HepG2 (cell line): ENCODE results near the gene TRUB1. TPM values are rescaled to one million over a fixed set of nuclear protein-coding genes. Genes with fewer than 3 reads are reported as not detected.

Experiments
- ATAC-seq: fragments of 200-7000 bp; cut with Tn5 transposase; 3 replicates; pipeline ENCODE4 v1.9.1; 2020; ENCODE audit warnings: mild to moderate bottlenecking, moderate library complexity
- BruUV-seq: library from RNA; stranded (reverse); fragments of 400-500 nt; replicated peaks from 2 replicates; lab custom pipeline; 2021; lab: Mats Ljungman, UMichigan
- CTCF ChIA-PET: fragments of 300-600 bp; formaldehyde crosslinking; extraction: SDS; loops from one replicate; lab custom pipeline; 2021; ENCODE audit warnings: low total read pairs, inconsistent platforms, low intra/inter-chr PET ratio; lab: Yijun Ruan, JAX
- POLR2A ChIA-PET: fragments of 350-600 bp; sonication (Branson Sonifier 250); formaldehyde crosslinking; loops from one replicate; lab custom pipeline; 2020; ENCODE audit warnings: antibody characterized with exemption, inconsistent platforms; lab: Yijun Ruan, JAX
- DNase-seq: peaks from one replicate; pipeline ENCODE4 v3.0.0-alpha.2; 2015; ENCODE audit warnings: low spot score
- FAIRE-seq: peaks from 3 replicates; lab custom pipeline; 2011; peaks lifted over from hg19 to GRCh38; lab: Jason Lieb, UNC
- H2AFZ ChIP-seq: one replicate; pipeline ENCODE4 v1.6.1; 2011; ENCODE audit warnings: low read length, inconsistent platforms
- H3K27ac ChIP-seq: fragments of 300-600 bp; 3 replicates; pipeline ENCODE4 v1.8.0; 2011; ENCODE audit warnings: mixed run types, mild to moderate bottlenecking, mixed read lengths, low read length, inconsistent platforms; ENCODE audit not compliant: insufficient read depth; ENCODE audit errors: extremely low read length
- H3K27me3 ChIP-seq, 2 experiments: fragments of 200-600 bp in 1 of 2; 2 replicates in 1 of 2; 3 replicates in 1 of 2; pipeline versions ENCODE4 v1.6.0 to v1.8.0; 2011; ENCODE audit warnings: low read length in 2 of 2, mild to moderate bottlenecking in 2 of 2, moderate library complexity in 2 of 2, inconsistent platforms in 1 of 2; ENCODE audit not compliant: insufficient read depth in 2 of 2, control insufficient read depth in 1 of 2
- H3K36me3 ChIP-seq, 2 experiments: fragments of 200-600 bp in 1 of 2; replicated peaks in 1 of 2; 2 replicates in 1 of 2; 3 replicates in 1 of 2; pipeline versions ENCODE4 v1.5.1 to v1.8.0; 2011; ENCODE audit warnings: low read length in 2 of 2, inconsistent platforms in 1 of 2; ENCODE audit not compliant: insufficient read depth in 2 of 2, control insufficient read depth in 1 of 2
- H3K4me1 ChIP-seq: 2 replicates; pipeline ENCODE4 v1.5.1; 2012; ENCODE audit warnings: low read length, inconsistent platforms; ENCODE audit not compliant: insufficient read depth
- H3K4me2 ChIP-seq: 2 replicates; pipeline ENCODE4 v1.6.0; 2011; ENCODE audit warnings: low read depth, low read length, inconsistent platforms
- H3K4me3 ChIP-seq, 3 experiments: fragments of 200-600 bp in 1 of 3; sonication (generic), shearing (Covaris generic) in 1 of 3; replicated peaks in 1 of 3; 2 replicates each; pipeline ENCODE4 v1.5.1; 2011 to 2016; ENCODE audit warnings: low read length in 3 of 3, inconsistent platforms in 2 of 3, low read depth in 2 of 3, mild to moderate bottlenecking in 2 of 3, control low read depth in 1 of 3, mixed read lengths in 1 of 3; ENCODE audit not compliant: insufficient read depth in 1 of 3
- H3K79me2 ChIP-seq: one replicate; pipeline ENCODE4 v1.6.1; 2011; ENCODE audit warnings: low read length, inconsistent platforms; ENCODE audit not compliant: insufficient read depth
- H3K9ac ChIP-seq: 2 replicates; pipeline ENCODE4 v1.6.0; 2011; ENCODE audit warnings: mild to moderate bottlenecking, low read depth, low read length, inconsistent platforms; ENCODE audit not compliant: insufficient read depth
- H3K9me3 ChIP-seq: 2 replicates; pipeline ENCODE4 v1.5.1; 2012; ENCODE audit warnings: mild to moderate bottlenecking, low read length
- H4K20me1 ChIP-seq: 2 replicates; pipeline ENCODE4 v1.6.0; 2011; ENCODE audit warnings: inconsistent platforms, mild to moderate bottlenecking, low read length, moderate library complexity; ENCODE audit not compliant: insufficient read depth
- MXD4 ChIP-seq: IDR thresholded peaks from 2 replicates; pipeline ENCODE4 v1.6.1; 2016; ENCODE audit warnings: mild to moderate bottlenecking, missing biosample characterization, missing genetic modification reagents
- MYNN ChIP-seq: sonication (generic); formaldehyde crosslinking; IDR thresholded peaks from 2 replicates; pipeline ENCODE4 v1.4.0; 2020; ENCODE audit warnings: mild to moderate bottlenecking, low read depth, missing genetic modification reagents
- NFE2L2 ChIP-seq: fragments of 150-350 bp; IDR thresholded peaks from 2 replicates; pipeline ENCODE4 v1.6.1; 2014; ENCODE audit warnings: low read length
- ZBTB1 ChIP-seq: sonication (generic); formaldehyde crosslinking; IDR thresholded peaks from 2 replicates; pipeline ENCODE4 v1.4.0; 2020; ENCODE audit warnings: missing genetic modification reagents, borderline replicate concordance
- ZNF260 ChIP-seq: sonication (generic); formaldehyde crosslinking; IDR thresholded peaks from 2 replicates; pipeline ENCODE4 v1.4.0; 2020; ENCODE audit warnings: missing genetic modification reagents, low read depth, mild to moderate bottlenecking, borderline replicate concordance
- ZNF557 ChIP-seq: sonication (generic); formaldehyde crosslinking; IDR thresholded peaks from 2 replicates; pipeline ENCODE4 v1.4.0; 2020; ENCODE audit warnings: missing genetic modification reagents
- WGBS: methylation state at CpG from one replicate; pipeline ENCODE4 v1.1.6; 2017; ENCODE audit warnings: low lambda C conversion rate; 5-methylcytosine and 5-hydroxymethylcytosine counted together
- in situ Hi-C: cut with HindIII; loops from 2 replicates; pipeline ENCODE4 v1.10.0; 2017; ENCODE audit warnings: low pct_unique_long_range_greater_than_20kb; ENCODE audit not compliant: extremely low pct_ligation_motif_present
- intact Hi-C: fragments of 100-400 bp; cut with micrococcal nuclease; formaldehyde crosslinking; loops from one replicate; pipeline ENCODE4 v1.10.0; 2022; ENCODE audit not compliant: unreplicated experiment
- polyA plus RNA-seq, 8 experiments: library from polyadenylated mRNA; depleted of rRNA in 3 of 8; stranded (reverse) in 7 of 8; unstranded in 1 of 8; fragments of >200 nt; fragmentation: Illumina TruSeq in 4 of 8; extraction: Trizol in 4 of 8; gene quantifications; 2 replicates each; pipeline versions ENCODE4 v1.2.1 to v1.2.3, GENCODE V29; 2011 to 2016; ENCODE audit warnings: low read depth in 4 of 8, missing spikeins in 1 of 8, mixed read lengths in 1 of 8; ENCODE audit not compliant: insufficient read depth in 1 of 8
- total RNA-seq, 5 experiments: library from RNA; depleted of rRNA; stranded (reverse); fragments of >200 nt; fragmentation: Illumina TruSeq; extraction: Trizol; gene quantifications; 2 replicates each; pipeline ENCODE4 v1.2.3, GENCODE V29; 2016; ENCODE audit warnings: low read depth in 1 of 5
- TF ChIP-seq, protein P1 (sequence below): IDR thresholded peaks from 2 replicates; pipeline ENCODE4 v1.4.0; 2020; ENCODE audit warnings: mild to moderate bottlenecking, missing genetic modification reagents
- TF ChIP-seq, protein P2 (sequence below): sonication (generic); formaldehyde crosslinking; IDR thresholded peaks from 2 replicates; pipeline ENCODE4 v1.5.0; 2020; ENCODE audit warnings: mild to moderate bottlenecking, missing genetic modification reagents, moderate library complexity

Gene TRUB1
- total and polyA plus RNA-seq, 2 of the 13 experiments (the other 11 are each of a cell fraction or from before 2014, with no cell fraction given) = 10.6 to 38.9 TPM

DNA sequence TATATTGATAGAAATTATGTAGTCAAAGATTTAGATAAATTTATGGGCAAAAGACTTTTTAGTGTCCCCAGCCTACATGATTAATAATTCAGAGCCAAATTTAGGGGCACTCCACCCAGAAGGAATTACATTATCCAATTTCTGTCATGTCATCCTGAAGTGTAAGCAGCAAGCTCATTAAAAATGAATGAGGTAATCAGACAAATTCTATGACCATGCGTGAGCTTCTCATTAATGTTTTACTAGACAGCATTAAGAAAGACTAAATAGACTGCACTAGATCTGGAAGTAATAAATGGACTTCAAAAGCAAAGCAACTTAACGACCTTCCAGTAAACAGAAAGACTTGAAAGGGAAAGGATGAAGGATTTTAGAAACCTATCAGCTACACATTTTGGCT, 22.7 kb upstream of the TRUB1 start (continued):
- no peak for TF ChIP-seq ZBTB1
- TF ChIP-seq MXD4 (CRISPR knock-in tag) = no peak
- TF ChIP-seq, all 625 proteins: peak for 0

DNA sequence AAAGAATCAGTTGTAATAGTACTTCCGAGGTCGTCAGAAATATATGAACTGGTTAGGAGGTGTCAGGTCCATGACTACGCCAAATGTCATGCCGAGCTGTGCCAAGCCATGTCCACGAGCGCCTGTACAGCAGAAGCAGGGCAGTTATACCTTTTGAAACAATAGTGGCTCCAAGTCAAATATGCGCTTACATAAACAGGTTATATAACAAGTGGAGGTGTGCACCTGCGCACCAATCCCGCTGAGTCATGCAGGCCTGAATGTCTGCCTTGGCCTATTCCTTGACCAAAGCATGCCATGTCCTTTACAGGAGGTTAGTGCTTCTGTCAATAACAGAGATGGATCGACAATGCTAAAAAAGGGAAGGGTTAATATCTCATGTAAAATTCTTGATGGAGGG, 21.3 kb upstream of the TRUB1 start:
- CTCF ChIA-PET = no interaction called here

DNA sequence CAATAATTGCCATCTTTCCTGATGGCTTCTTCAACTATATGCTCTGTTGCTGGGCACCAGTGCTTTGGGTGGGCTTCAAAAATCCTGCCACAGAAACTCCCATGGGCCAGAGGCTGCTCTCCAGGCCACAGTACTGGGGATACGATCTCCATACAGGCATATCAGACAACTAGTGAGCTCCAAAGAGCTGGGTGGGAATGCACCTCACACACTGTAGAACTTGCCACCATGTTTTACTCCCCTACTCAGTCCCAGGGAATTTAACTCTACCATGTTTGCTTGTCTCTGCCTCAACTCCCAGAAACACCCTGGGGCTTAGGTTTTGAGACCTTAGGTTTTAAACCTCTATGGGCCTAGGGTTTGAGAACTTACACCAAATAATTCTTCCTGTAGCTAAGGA, 20.5 kb upstream of the TRUB1 start:
- no peak for ATAC-seq
- no TSS peak for BruUV-seq

More for the DNA sequence above, 21.3 kb upstream of the TRUB1 start:
- no peak overlapping the region for H2AFZ ChIP-seq
- 76% methylated on average over 10 of the region's 10 CpGs for WGBS
- no peak for FAIRE-seq
- no peak overlapping the region for H3K4me3 ChIP-seq
- no peak overlapping the region for H3K4me2 ChIP-seq
- no peaks in the 10 kb centered on the region; a peak in 1 of 5 replicates for H3K27me3 ChIP-seq
- H3K9ac ChIP-seq = no peak overlapping the region
- POLR2A ChIA-PET = interaction anchor here (1.3 kb wide), 1 partner anchor 21 kb away, joined by 3 read pairs; the partner anchor contains the start of gene TRUB1
- no TSS peak for BruUV-seq
- no peak for DNase-seq
- no peaks in the 10 kb centered on the region for H4K20me1 ChIP-seq
- in situ Hi-C loops = no loop called here
- intact Hi-C loops = no loop called here
- no peaks in the 10 kb centered on the region for H3K79me2 ChIP-seq
- no peak for ATAC-seq
- no peaks in the 10 kb centered on the region for H3K36me3 ChIP-seq
- H3K4me1 ChIP-seq = no peaks in the 10 kb centered on the region
- H3K9me3 ChIP-seq = no peaks in the 10 kb centered on the region
- no peak overlapping the region for H3K27ac ChIP-seq
- TF ChIP-seq ZNF260 (no peak), NFE2L2 (peak; percentile 22; the same call in 1 of the 2 replicates)

More for the DNA sequence above, 20.5 kb upstream of the TRUB1 start:
- 20% methylated on average over 1 of the region's 1 CpG for WGBS
- Histone ChIP-seq H3K4me1 (no peaks in the 10 kb centered on the region), H3K27ac (no peak overlapping the region), H4K20me1 (no peaks in the 10 kb centered on the region), H3K36me3 (no peaks in the 10 kb centered on the region), H2AFZ (no peak overlapping the region), H3K4me2 (no peak overlapping the region), H3K27me3 (no peaks in the 10 kb centered on the region; a peak in 1 of 5 replicates), H3K9me3 (no peaks in the 10 kb centered on the region), H3K9ac (no peak overlapping the region), H3K79me2 (no peaks in the 10 kb centered on the region), H3K4me3 (no peak overlapping the region)
- FAIRE-seq (no peak), DNase-seq (no peak)
- intact Hi-C loops = no loop called here
- POLR2A ChIA-PET = interaction anchor here (1.3 kb wide), 1 partner anchor 20 kb away, joined by 3 read pairs; the partner anchor contains the start of gene TRUB1
- in situ Hi-C loops = no loop called here
- TF ChIP-seq, protein P1, sequence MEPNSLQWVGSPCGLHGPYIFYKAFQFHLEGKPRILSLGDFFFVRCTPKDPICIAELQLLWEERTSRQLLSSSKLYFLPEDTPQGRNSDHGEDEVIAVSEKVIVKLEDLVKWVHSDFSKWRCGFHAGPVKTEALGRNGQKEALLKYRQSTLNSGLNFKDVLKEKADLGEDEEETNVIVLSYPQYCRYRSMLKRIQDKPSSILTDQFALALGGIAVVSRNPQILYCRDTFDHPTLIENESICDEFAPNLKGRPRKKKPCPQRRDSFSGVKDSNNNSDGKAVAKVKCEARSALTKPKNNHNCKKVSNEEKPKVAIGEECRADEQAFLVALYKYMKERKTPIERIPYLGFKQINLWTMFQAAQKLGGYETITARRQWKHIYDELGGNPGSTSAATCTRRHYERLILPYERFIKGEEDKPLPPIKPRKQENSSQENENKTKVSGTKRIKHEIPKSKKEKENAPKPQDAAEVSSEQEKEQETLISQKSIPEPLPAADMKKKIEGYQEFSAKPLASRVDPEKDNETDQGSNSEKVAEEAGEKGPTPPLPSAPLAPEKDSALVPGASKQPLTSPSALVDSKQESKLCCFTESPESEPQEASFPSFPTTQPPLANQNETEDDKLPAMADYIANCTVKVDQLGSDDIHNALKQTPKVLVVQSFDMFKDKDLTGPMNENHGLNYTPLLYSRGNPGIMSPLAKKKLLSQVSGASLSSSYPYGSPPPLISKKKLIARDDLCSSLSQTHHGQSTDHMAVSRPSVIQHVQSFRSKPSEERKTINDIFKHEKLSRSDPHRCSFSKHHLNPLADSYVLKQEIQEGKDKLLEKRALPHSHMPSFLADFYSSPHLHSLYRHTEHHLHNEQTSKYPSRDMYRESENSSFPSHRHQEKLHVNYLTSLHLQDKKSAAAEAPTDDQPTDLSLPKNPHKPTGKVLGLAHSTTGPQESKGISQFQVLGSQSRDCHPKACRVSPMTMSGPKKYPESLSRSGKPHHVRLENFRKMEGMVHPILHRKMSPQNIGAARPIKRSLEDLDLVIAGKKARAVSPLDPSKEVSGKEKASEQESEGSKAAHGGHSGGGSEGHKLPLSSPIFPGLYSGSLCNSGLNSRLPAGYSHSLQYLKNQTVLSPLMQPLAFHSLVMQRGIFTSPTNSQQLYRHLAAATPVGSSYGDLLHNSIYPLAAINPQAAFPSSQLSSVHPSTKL (CRISPR knock-in tag) = no peak
- no peak for TF ChIP-seq ZNF557 (CRISPR knock-in tag)
- TF ChIP-seq, protein P2, sequence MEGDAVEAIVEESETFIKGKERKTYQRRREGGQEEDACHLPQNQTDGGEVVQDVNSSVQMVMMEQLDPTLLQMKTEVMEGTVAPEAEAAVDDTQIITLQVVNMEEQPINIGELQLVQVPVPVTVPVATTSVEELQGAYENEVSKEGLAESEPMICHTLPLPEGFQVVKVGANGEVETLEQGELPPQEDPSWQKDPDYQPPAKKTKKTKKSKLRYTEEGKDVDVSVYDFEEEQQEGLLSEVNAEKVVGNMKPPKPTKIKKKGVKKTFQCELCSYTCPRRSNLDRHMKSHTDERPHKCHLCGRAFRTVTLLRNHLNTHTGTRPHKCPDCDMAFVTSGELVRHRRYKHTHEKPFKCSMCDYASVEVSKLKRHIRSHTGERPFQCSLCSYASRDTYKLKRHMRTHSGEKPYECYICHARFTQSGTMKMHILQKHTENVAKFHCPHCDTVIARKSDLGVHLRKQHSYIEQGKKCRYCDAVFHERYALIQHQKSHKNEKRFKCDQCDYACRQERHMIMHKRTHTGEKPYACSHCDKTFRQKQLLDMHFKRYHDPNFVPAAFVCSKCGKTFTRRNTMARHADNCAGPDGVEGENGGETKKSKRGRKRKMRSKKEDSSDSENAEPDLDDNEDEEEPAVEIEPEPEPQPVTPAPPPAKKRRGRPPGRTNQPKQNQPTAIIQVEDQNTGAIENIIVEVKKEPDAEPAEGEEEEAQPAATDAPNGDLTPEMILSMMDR (CRISPR knock-in tag) = no peak
- no peak for TF ChIP-seq MYNN (CRISPR knock-in tag)
- CTCF ChIA-PET = no interaction called here
